GM23338 (cell line): ENCODE results near the gene PTAR1. TPM values are rescaled to one million over a fixed set of nuclear protein-coding genes. Genes with fewer than 3 reads are reported as not detected.

Experiments
- ATAC-seq: fragments of 200-7000 bp; cut with Tn5 transposase; 3 replicates; pipeline ENCODE4 v1.9.1; 2020
- DNase-seq: peaks from one replicate; pipeline ENCODE4 v3.0.0-alpha.2; 2015; ENCODE audit warnings: low spot score
- H2AFZ ChIP-seq: fragments of 200-600 bp; sonication (generic); 2 replicates; pipeline ENCODE4 v1.8.0; 2016; ENCODE audit warnings: antibody characterized with exemption, mild to moderate bottlenecking, moderate library complexity
- H3F3A ChIP-seq: fragments of 200-600 bp; sonication (generic); replicated peaks from 2 replicates; pipeline ENCODE4 v1.8.0; 2017; ENCODE audit warnings: antibody characterized with exemption, mixed run types, low read depth
- H3K27ac ChIP-seq: fragments of 200-600 bp; sonication (generic); 2 replicates; pipeline ENCODE4 v1.6.1; 2016; ENCODE audit warnings: low read depth
- H3K27me3 ChIP-seq: fragments of 200-600 bp; sonication (generic); 2 replicates; pipeline ENCODE4 v1.8.0; 2016; ENCODE audit warnings: mild to moderate bottlenecking, mixed run types, moderate library complexity; ENCODE audit not compliant: insufficient read depth
- H3K36me3 ChIP-seq: fragments of 200-600 bp; sonication (generic); 2 replicates; pipeline ENCODE4 v1.8.0; 2016; ENCODE audit warnings: mild to moderate bottlenecking; ENCODE audit not compliant: insufficient read depth
- H3K4me1 ChIP-seq: fragments of 200-600 bp; sonication (generic); 2 replicates; pipeline ENCODE4 v1.8.0; 2016; ENCODE audit warnings: mild to moderate bottlenecking, moderate library complexity; ENCODE audit not compliant: insufficient read depth
- H3K4me2 ChIP-seq: fragments of 200-600 bp; sonication (generic); 2 replicates; pipeline ENCODE4 v1.7.1; 2017; ENCODE audit warnings: mixed run types
- H3K4me3 ChIP-seq: fragments of 200-600 bp; sonication (generic); 2 replicates; pipeline ENCODE4 v1.6.1; 2016; ENCODE audit warnings: mixed run types
- H3K79me2 ChIP-seq: fragments of 200-600 bp; sonication (generic); replicated peaks from 2 replicates; pipeline ENCODE4 v1.8.0; 2017; ENCODE audit warnings: mild to moderate bottlenecking; ENCODE audit not compliant: insufficient read depth
- H3K9me2 ChIP-seq: fragments of 200-600 bp; sonication (generic); 2 replicates; pipeline ENCODE4 v1.8.0; 2017; ENCODE audit not compliant: insufficient read depth
- H4K20me1 ChIP-seq: fragments of 200-600 bp; sonication (generic); replicated peaks from 2 replicates; pipeline ENCODE4 v1.8.0; 2017; ENCODE audit warnings: mild to moderate bottlenecking; ENCODE audit not compliant: insufficient read depth
- H3K27ac Mint-ChIP-seq: 2 replicates; pipeline ENCODE4 v1.8.0; 2020; ENCODE audit warnings: inconsistent platforms, mild to moderate bottlenecking, moderate library complexity, mixed read lengths
- H3K27me3 Mint-ChIP-seq: 3 replicates; pipeline ENCODE4 v1.8.0; 2022; ENCODE audit warnings: low read depth, mild to moderate bottlenecking, moderate library complexity, mixed read lengths, inconsistent platforms; ENCODE audit not compliant: insufficient read depth, poor library complexity
- H3K36me3 Mint-ChIP-seq: 3 replicates; pipeline ENCODE4 v1.8.0; 2021; ENCODE audit warnings: low read depth, mild to moderate bottlenecking, inconsistent platforms, moderate library complexity, mixed read lengths
- H3K4me1 Mint-ChIP-seq: 3 replicates; pipeline ENCODE4 v1.8.0; 2020; ENCODE audit warnings: mild to moderate bottlenecking, inconsistent platforms, mixed read lengths
- H3K4me3 Mint-ChIP-seq: 3 replicates; pipeline ENCODE4 v1.8.0; 2021; ENCODE audit warnings: moderate library complexity, mild to moderate bottlenecking, inconsistent platforms, mixed read lengths
- H3K9me3 Mint-ChIP-seq: 3 replicates; pipeline ENCODE4 v1.8.0; 2020; ENCODE audit warnings: moderate library complexity, mild to moderate bottlenecking, inconsistent platforms, mixed read lengths
- CREB1 ChIP-seq: fragments of 250-450 bp; sonication (Bioruptor Pico); IDR thresholded peaks from 2 replicates; pipeline ENCODE4 v1.5.0; 2020; ENCODE audit warnings: low read depth, mild to moderate bottlenecking, moderate library complexity
- EZH2 ChIP-seq: fragments of 200-600 bp; sonication (generic); IDR thresholded peaks from one replicate; pipeline ENCODE4 v1.8.0; 2017; ENCODE audit warnings: antibody characterized with exemption, mild to moderate bottlenecking, low read depth; ENCODE audit not compliant: unreplicated experiment
- EZH2phosphoT487 ChIP-seq: fragments of 200-600 bp; sonication (generic); IDR thresholded peaks from one replicate; pipeline ENCODE4 v1.8.1; 2018; ENCODE audit warnings: antibody characterized with exemption; ENCODE audit not compliant: unreplicated experiment
- JUNB ChIP-seq: IDR thresholded peaks from one replicate; pipeline ENCODE4 v1.6.1; 2016; ENCODE audit warnings: antibody characterized with exemption; ENCODE audit not compliant: unreplicated experiment
- NANOG ChIP-seq: IDR thresholded peaks from 2 replicates; pipeline ENCODE4 v1.6.1; 2016; ENCODE audit warnings: antibody characterized with exemption, borderline replicate concordance
- POLR2AphosphoS5 ChIP-seq: IDR thresholded peaks from 2 replicates; pipeline ENCODE4 v1.6.1; 2016; ENCODE audit warnings: antibody characterized with exemption, low read depth
- STAT1 ChIP-seq: IDR thresholded peaks from one replicate; pipeline ENCODE4 v1.6.1; 2016; ENCODE audit warnings: antibody characterized with exemption; ENCODE audit not compliant: unreplicated experiment
- ZNF114 ChIP-seq: fragments of 250-450 bp; sonication (Bioruptor Pico); IDR thresholded peaks from 2 replicates; pipeline ENCODE4 v1.5.0; 2020; ENCODE audit warnings: mild to moderate bottlenecking, moderate library complexity
- ZNF331 ChIP-seq: fragments of 250-450 bp; sonication (Bioruptor Pico); IDR thresholded peaks from 2 replicates; pipeline ENCODE4 v1.5.0; 2020; ENCODE audit warnings: low read depth, mild to moderate bottlenecking, moderate library complexity
- polyA plus RNA-seq: library from polyadenylated mRNA; unstranded; fragments of >200 nt; fragmentation: Nextera tagmentation; extraction: Ambion mirVana; gene quantifications from 2 replicates; pipeline ENCODE4 v1.2.1, GENCODE V29; 2016
- total RNA-seq: library from RNA; depleted of rRNA; stranded (reverse); fragments of >200 nt; shearing (Covaris generic); gene quantifications from 2 replicates; pipeline ENCODE4 v1.2.3, GENCODE V29; 2014
- TF ChIP-seq, protein P1 (sequence below), 2 experiments: fragments of 200-600 bp in 1 of 2; sonication (generic) in 1 of 2; conservative IDR thresholded peaks; 2 replicates each; pipeline versions ENCODE4 v1.5.1 to v1.6.1; 2016 to 2017; ENCODE audit warnings: antibody characterized with exemption in 2 of 2, low read depth in 2 of 2, mild to moderate bottlenecking in 2 of 2, moderate library complexity in 1 of 2
- TF ChIP-seq, protein P2 (sequence below): IDR thresholded peaks from 2 replicates; pipeline ENCODE4 v1.6.1; 2016; ENCODE audit warnings: antibody characterized with exemption
- TF ChIP-seq, protein P3 (sequence below): fragments of 250-450 bp; sonication (Bioruptor Pico); IDR thresholded peaks from 2 replicates; pipeline ENCODE4 v1.5.0; 2020; ENCODE audit warnings: mild to moderate bottlenecking, moderate library complexity
- TF ChIP-seq, protein P4 (sequence below): IDR thresholded peaks from one replicate; pipeline ENCODE4 v1.6.1; 2018; ENCODE audit warnings: antibody characterized with exemption; ENCODE audit not compliant: unreplicated experiment

Gene PTAR1
- total and polyA plus RNA-seq, 2 experiments from 2014 or later: 35.2 to 219 TPM

DNA sequence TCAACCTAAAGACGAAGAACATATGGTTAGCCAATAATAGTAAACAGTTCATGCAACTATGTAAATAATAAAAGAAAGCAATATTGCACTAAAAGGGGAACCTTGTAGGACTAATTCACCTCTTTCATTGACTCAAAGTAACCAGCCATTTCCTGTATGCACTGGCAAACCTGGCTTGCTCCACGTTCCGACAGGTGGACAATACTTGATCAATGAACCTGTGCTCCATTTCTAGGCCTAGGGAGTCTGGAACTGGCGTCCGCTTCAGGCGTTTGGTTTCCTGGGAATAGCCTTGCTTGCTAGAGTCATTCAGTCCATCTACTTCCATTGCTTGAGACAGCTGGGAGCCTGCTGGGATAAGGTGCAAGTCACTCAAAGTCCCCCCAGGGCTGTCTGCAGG is 41.6 kb downstream of the PTAR1 start:
- Mint-ChIP-seq H3K36me3 (peaks cover 43% of the 10 kb centered on the region), H3K4me3 (no peak overlapping the region), H3K27ac (peak overlapping the region; percentile 79; the same call in 1 of the 2 replicates), H3K9me3 (no peaks in the 10 kb centered on the region; the same call in 2 of the 3 replicates), H3K27me3 (peaks cover 3% of the 10 kb centered on the region), H3K4me1 (peaks cover 5% of the 10 kb centered on the region; the same call in 2 of the 3 replicates)
- no peak overlapping the region for H3K4me2 ChIP-seq
- H3K9me2 ChIP-seq: no peaks in the 10 kb centered on the region
- H3K79me2 ChIP-seq: no peaks in the 10 kb centered on the region
- DNase-seq (no peak), ATAC-seq (no peak)
- no peak overlapping the region for H3K27ac ChIP-seq
- H4K20me1 ChIP-seq: peaks cover 6% of the 10 kb centered on the region
- no peak overlapping the region for H3K4me3 ChIP-seq
- no peaks in the 10 kb centered on the region for H3F3A ChIP-seq
- no peak for TF ChIP-seq CREB1 (CRISPR knock-in tag)
- TF ChIP-seq, protein P1, sequence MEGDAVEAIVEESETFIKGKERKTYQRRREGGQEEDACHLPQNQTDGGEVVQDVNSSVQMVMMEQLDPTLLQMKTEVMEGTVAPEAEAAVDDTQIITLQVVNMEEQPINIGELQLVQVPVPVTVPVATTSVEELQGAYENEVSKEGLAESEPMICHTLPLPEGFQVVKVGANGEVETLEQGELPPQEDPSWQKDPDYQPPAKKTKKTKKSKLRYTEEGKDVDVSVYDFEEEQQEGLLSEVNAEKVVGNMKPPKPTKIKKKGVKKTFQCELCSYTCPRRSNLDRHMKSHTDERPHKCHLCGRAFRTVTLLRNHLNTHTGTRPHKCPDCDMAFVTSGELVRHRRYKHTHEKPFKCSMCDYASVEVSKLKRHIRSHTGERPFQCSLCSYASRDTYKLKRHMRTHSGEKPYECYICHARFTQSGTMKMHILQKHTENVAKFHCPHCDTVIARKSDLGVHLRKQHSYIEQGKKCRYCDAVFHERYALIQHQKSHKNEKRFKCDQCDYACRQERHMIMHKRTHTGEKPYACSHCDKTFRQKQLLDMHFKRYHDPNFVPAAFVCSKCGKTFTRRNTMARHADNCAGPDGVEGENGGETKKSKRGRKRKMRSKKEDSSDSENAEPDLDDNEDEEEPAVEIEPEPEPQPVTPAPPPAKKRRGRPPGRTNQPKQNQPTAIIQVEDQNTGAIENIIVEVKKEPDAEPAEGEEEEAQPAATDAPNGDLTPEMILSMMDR (conservative IDR thresholded peaks at IDR 0.05; ENCODE audit: low read depth in 2 of 2): no peak
- no peak for TF ChIP-seq ZNF114 (CRISPR knock-in tag)
- no peak for TF ChIP-seq ZNF331 (CRISPR knock-in tag)
- no peak for TF ChIP-seq EZH2
- no peak for TF ChIP-seq NANOG
- TF ChIP-seq EZH2phosphoT487: no peak
- TF ChIP-seq POLR2AphosphoS5: no peak
- TF ChIP-seq, protein P2, sequence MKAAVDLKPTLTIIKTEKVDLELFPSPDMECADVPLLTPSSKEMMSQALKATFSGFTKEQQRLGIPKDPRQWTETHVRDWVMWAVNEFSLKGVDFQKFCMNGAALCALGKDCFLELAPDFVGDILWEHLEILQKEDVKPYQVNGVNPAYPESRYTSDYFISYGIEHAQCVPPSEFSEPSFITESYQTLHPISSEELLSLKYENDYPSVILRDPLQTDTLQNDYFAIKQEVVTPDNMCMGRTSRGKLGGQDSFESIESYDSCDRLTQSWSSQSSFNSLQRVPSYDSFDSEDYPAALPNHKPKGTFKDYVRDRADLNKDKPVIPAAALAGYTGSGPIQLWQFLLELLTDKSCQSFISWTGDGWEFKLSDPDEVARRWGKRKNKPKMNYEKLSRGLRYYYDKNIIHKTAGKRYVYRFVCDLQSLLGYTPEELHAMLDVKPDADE: no peak
- no peak for TF ChIP-seq JUNB
- TF ChIP-seq, protein P3, sequence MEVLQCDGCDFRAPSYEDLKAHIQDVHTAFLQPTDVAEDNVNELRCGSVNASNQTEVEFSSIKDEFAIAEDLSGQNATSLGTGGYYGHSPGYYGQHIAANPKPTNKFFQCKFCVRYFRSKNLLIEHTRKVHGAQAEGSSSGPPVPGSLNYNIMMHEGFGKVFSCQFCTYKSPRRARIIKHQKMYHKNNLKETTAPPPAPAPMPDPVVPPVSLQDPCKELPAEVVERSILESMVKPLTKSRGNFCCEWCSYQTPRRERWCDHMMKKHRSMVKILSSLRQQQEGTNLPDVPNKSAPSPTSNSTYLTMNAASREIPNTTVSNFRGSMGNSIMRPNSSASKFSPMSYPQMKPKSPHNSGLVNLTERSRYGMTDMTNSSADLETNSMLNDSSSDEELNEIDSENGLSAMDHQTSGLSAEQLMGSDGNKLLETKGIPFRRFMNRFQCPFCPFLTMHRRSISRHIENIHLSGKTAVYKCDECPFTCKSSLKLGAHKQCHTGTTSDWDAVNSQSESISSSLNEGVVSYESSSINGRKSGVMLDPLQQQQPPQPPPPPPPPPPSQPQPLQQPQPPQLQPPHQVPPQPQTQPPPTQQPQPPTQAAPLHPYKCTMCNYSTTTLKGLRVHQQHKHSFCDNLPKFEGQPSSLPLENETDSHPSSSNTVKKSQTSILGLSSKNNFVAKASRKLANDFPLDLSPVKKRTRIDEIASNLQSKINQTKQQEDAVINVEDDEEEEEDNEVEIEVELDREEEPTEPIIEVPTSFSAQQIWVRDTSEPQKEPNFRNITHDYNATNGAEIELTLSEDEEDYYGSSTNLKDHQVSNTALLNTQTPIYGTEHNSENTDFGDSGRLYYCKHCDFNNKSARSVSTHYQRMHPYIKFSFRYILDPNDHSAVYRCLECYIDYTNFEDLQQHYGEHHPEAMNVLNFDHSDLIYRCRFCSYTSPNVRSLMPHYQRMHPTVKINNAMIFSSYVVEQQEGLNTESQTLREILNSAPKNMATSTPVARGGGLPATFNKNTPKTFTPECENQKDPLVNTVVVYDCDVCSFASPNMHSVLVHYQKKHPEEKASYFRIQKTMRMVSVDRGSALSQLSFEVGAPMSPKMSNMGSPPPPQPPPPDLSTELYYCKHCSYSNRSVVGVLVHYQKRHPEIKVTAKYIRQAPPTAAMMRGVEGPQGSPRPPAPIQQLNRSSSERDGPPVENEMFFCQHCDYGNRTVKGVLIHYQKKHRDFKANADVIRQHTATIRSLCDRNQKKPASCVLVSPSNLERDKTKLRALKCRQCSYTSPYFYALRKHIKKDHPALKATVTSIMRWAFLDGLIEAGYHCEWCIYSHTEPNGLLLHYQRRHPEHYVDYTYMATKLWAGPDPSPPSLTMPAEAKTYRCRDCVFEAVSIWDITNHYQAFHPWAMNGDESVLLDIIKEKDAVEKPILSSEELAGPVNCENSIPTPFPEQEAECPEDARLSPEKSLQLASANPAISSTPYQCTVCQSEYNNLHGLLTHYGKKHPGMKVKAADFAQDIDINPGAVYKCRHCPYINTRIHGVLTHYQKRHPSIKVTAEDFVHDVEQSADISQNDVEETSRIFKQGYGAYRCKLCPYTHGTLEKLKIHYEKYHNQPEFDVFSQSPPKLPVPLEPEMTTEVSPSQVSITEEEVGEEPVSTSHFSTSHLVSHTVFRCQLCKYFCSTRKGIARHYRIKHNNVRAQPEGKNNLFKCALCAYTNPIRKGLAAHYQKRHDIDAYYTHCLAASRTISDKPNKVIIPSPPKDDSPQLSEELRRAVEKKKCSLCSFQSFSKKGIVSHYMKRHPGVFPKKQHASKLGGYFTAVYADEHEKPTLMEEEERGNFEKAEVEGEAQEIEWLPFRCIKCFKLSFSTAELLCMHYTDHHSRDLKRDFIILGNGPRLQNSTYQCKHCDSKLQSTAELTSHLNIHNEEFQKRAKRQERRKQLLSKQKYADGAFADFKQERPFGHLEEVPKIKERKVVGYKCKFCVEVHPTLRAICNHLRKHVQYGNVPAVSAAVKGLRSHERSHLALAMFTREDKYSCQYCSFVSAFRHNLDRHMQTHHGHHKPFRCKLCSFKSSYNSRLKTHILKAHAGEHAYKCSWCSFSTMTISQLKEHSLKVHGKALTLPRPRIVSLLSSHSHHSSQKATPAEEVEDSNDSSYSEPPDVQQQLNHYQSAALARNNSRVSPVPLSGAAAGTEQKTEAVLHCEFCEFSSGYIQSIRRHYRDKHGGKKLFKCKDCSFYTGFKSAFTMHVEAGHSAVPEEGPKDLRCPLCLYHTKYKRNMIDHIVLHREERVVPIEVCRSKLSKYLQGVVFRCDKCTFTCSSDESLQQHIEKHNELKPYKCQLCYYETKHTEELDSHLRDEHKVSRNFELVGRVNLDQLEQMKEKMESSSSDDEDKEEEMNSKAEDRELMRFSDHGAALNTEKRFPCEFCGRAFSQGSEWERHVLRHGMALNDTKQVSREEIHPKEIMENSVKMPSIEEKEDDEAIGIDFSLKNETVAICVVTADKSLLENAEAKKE (CRISPR knock-in tag): no peak
- TF ChIP-seq, protein P4, sequence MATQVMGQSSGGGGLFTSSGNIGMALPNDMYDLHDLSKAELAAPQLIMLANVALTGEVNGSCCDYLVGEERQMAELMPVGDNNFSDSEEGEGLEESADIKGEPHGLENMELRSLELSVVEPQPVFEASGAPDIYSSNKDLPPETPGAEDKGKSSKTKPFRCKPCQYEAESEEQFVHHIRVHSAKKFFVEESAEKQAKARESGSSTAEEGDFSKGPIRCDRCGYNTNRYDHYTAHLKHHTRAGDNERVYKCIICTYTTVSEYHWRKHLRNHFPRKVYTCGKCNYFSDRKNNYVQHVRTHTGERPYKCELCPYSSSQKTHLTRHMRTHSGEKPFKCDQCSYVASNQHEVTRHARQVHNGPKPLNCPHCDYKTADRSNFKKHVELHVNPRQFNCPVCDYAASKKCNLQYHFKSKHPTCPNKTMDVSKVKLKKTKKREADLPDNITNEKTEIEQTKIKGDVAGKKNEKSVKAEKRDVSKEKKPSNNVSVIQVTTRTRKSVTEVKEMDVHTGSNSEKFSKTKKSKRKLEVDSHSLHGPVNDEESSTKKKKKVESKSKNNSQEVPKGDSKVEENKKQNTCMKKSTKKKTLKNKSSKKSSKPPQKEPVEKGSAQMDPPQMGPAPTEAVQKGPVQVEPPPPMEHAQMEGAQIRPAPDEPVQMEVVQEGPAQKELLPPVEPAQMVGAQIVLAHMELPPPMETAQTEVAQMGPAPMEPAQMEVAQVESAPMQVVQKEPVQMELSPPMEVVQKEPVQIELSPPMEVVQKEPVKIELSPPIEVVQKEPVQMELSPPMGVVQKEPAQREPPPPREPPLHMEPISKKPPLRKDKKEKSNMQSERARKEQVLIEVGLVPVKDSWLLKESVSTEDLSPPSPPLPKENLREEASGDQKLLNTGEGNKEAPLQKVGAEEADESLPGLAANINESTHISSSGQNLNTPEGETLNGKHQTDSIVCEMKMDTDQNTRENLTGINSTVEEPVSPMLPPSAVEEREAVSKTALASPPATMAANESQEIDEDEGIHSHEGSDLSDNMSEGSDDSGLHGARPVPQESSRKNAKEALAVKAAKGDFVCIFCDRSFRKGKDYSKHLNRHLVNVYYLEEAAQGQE: no peak
- TF ChIP-seq STAT1: no peak
- no peaks in the 10 kb centered on the region for H3K27me3 ChIP-seq
- H3K4me1 ChIP-seq: no peaks in the 10 kb centered on the region
- peaks cover 29% of the 10 kb centered on the region; the same call in 1 of the 2 replicates for H3K36me3 ChIP-seq
- no peak overlapping the region for H2AFZ ChIP-seq
